CD4-positive, CD25-positive, alpha-beta regulatory T cell (primary cell): ENCODE measurements around the gene FHL5. TPM values are rescaled to one million over a fixed set of nuclear protein-coding genes. Genes with fewer than 3 reads are reported as not detected.

ENCODE experiments used
- ATAC-seq, 2 donors: fragments of 150-1000 bp; cut with Tn5 transposase; one replicate each; pipeline ENCODE4 v1.10.0; 2021; ENCODE audit warnings: low read depth in 2 of 2, moderate number of reproducible peaks in 2 of 2, moderate library complexity in 1 of 2
- DNase-seq, 3 donors: peaks; one replicate each; pipeline versions ENCODE4 v3.0.0 to v3.0.0-alpha.2; 2012 to 2022; ENCODE audit warnings: mixed read lengths in 1 of 3
- H3K27ac ChIP-seq: one replicate; pipeline ENCODE4 v1.7.0; 2013; ENCODE audit warnings: mild to moderate bottlenecking, low read length; ENCODE audit not compliant: insufficient read depth, poor library complexity, severe bottlenecking
- H3K27me3 ChIP-seq: one replicate; pipeline ENCODE4 v1.7.0; 2013; ENCODE audit warnings: low read length; ENCODE audit not compliant: control insufficient read depth, insufficient read depth
- H3K36me3 ChIP-seq: one replicate; pipeline ENCODE4 v1.7.0; 2013; ENCODE audit warnings: mild to moderate bottlenecking, low read length, moderate library complexity; ENCODE audit not compliant: control insufficient read depth, insufficient read depth
- H3K4me1 ChIP-seq: 2 replicates; pipeline ENCODE4 v1.7.0; 2013; ENCODE audit warnings: mild to moderate bottlenecking, low read length; ENCODE audit not compliant: insufficient read depth, control insufficient read depth, poor library complexity, severe bottlenecking
- H3K4me3 ChIP-seq: one replicate; pipeline ENCODE4 v1.7.0; 2013; ENCODE audit warnings: low read depth, mild to moderate bottlenecking, low read length, moderate library complexity
- H3K9me3 ChIP-seq, 2 experiments: 1 replicate in 1 of 2; 2 replicates in 1 of 2; pipeline ENCODE4 v1.7.0; 2013; ENCODE audit warnings: low read length in 2 of 2, mild to moderate bottlenecking in 1 of 2, moderate library complexity in 1 of 2; ENCODE audit not compliant: control insufficient read depth in 2 of 2
- H3K27ac Mint-ChIP-seq, 3 donors: one replicate each; pipeline ENCODE4 v1.8.0; 2020 to 2022; ENCODE audit warnings: mild to moderate bottlenecking in 3 of 3, mixed read lengths in 3 of 3, moderate library complexity in 2 of 3
- H3K27me3 Mint-ChIP-seq: one replicate; pipeline ENCODE4 v1.8.0; 2022; ENCODE audit warnings: mild to moderate bottlenecking, mixed read lengths
- H3K36me3 Mint-ChIP-seq: one replicate; pipeline ENCODE4 v1.8.0; 2020; ENCODE audit warnings: mixed read lengths
- H3K4me1 Mint-ChIP-seq, 4 donors: one replicate each; pipeline ENCODE4 v1.8.0; 2020 to 2022; ENCODE audit warnings: mixed read lengths in 4 of 4, mild to moderate bottlenecking in 1 of 4
- H3K4me3 Mint-ChIP-seq, 4 donors: one replicate each; pipeline ENCODE4 v1.8.0; 2020 to 2022; ENCODE audit warnings: mild to moderate bottlenecking in 4 of 4, mixed read lengths in 4 of 4, moderate library complexity in 3 of 4
- H3K9me3 Mint-ChIP-seq, 7 donors: one replicate each; pipeline ENCODE4 v1.8.0; 2020 to 2022; ENCODE audit warnings: mixed read lengths in 7 of 7, mild to moderate bottlenecking in 3 of 7, moderate library complexity in 2 of 7
- polyA plus RNA-seq, 4 donors: library from polyadenylated mRNA; unstranded; fragments of 300-500 nt; fragmentation: Illumina TruSeq; gene quantifications; one replicate each; pipeline ENCODE4 v1.2.3, GENCODE V29; 2021
- total RNA-seq: library from RNA; stranded (reverse); gene quantifications from one replicate; pipeline ENCODE4 v1.2.3, GENCODE V29; 2022

Gene FHL5
- total and polyA plus RNA-seq, 5 donors from 2014 or later = not detected

DNA sequence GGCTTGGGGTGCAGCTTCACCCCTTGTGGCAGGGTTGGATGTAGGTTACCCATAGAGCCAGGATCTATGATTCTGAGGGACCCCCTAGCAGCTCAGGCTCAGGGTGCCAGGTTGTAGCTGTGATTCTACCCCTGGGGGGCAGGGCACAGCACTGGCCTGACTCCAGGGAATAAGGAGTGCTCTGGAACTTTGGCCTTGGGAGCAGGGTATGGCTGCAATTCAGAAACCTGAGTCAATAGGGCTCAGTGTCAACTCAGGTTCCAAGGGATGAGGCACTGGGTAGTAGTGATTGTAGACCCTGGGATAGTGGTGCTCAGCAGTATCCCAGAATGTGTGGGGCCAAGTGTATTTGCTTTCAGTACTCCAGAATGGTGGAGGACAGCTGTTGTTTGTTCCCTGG, 8.6 kb downstream of the FHL5 start:
- DNase-seq = no peak

GRCh38 chr6:96575359-96575758, 12.4 kb downstream of the FHL5 start:
- Histone ChIP-seq H3K27ac (no peak overlapping the region), H3K9me3 (peaks cover 10 to 14% of the 10 kb centered on the region in 2 experiments), H3K4me1 (no peaks in the 10 kb centered on the region), H3K36me3 (no peaks in the 10 kb centered on the region), H3K27me3 (no peaks in the 10 kb centered on the region), H3K4me3 (no peak overlapping the region)
- H3K9me3 Mint-ChIP-seq = peaks cover 0 to 14% (median 7%) of the 10 kb centered on the region in 7 donors
- H3K27ac Mint-ChIP-seq = no peak overlapping the region
- H3K27me3 Mint-ChIP-seq = peaks cover 5% of the 10 kb centered on the region
- H3K36me3 Mint-ChIP-seq = no peaks in the 10 kb centered on the region
- ATAC-seq = no peak
- no peaks in the 10 kb centered on the region for H3K4me1 Mint-ChIP-seq
- H3K4me3 Mint-ChIP-seq = no peak overlapping the region
- no peak for DNase-seq

More for the DNA sequence above, 8.6 kb downstream of the FHL5 start:
- H3K27ac ChIP-seq = no peak overlapping the region
- H3K36me3 Mint-ChIP-seq = no peaks in the 10 kb centered on the region
- peaks cover 3% of the 10 kb centered on the region for H3K27me3 ChIP-seq
- peaks cover 0 to 26% (median 18%) of the 10 kb centered on the region in 7 donors for H3K9me3 Mint-ChIP-seq
- H3K27me3 Mint-ChIP-seq = peaks cover 9% of the 10 kb centered on the region
- ATAC-seq = no peak
- peaks cover 21 to 23% of the 10 kb centered on the region in 2 experiments for H3K9me3 ChIP-seq
- no peaks in the 10 kb centered on the region for H3K4me1 ChIP-seq
- no peak overlapping the region for H3K27ac Mint-ChIP-seq
- no peak overlapping the region for H3K4me3 ChIP-seq
- no peaks in the 10 kb centered on the region for H3K36me3 ChIP-seq
- no peak overlapping the region for H3K4me3 Mint-ChIP-seq
- no peaks in the 10 kb centered on the region for H3K4me1 Mint-ChIP-seq

DNA sequence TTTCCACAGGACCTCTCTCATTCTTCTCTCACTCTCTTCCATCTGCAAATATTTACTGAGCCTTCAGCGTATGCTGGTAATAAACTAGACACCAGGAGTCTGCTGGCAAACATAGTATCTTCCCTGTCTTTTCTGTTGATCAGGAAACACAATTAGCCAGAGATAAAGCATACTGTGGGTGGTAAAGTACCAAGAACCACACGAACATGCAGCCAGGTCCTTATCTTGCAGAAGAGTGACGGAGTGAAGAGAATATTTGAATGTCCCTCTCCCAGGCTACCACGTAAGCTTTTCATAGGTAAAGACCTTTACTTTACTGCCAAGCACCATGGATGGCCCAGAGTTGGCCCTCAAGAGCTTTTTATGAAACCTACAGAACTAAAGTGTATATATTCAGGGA, 13.3 kb downstream of the FHL5 start:
- H3K4me1 ChIP-seq = no peaks in the 10 kb centered on the region
- DNase-seq (no peak), ATAC-seq (no peak)
- peaks cover 2 to 9% of the 10 kb centered on the region in 2 experiments for H3K9me3 ChIP-seq
- no peaks in the 10 kb centered on the region for H3K36me3 ChIP-seq
- Mint-ChIP-seq H3K27me3 (peaks cover 5% of the 10 kb centered on the region), H3K9me3 (peaks cover 0 to 10% (median 0%) of the 10 kb centered on the region in 7 donors), H3K27ac (no peak overlapping the region), H3K36me3 (no peaks in the 10 kb centered on the region), H3K4me1 (no peaks in the 10 kb centered on the region), H3K4me3 (no peak overlapping the region)
- no peak overlapping the region for H3K4me3 ChIP-seq
- no peak overlapping the region for H3K27ac ChIP-seq
- H3K27me3 ChIP-seq = no peaks in the 10 kb centered on the region

DNA sequence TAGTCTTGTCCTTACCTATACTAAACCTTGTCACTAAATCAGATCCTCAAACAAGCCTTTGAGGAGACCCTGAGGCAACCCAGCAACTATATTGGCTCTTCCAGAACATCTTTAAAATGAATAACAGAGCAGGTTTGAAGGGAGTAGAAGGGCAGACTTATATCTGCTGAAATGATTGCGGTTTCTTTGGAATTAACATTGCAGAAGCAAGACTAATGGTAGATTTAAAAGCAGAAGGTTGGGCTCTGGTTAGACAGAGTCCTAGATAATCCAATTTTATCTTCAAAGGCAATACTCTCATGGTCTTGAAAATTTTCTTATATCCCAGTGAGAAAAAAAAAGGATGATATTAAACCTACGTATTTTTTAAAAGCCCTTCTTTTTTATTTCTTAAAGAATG, 19.1 kb downstream of the FHL5 start:
- no peaks in the 10 kb centered on the region for H3K36me3 Mint-ChIP-seq
- no peaks in the 10 kb centered on the region for H3K4me1 Mint-ChIP-seq
- no peak overlapping the region for H3K27ac Mint-ChIP-seq
- no peak for DNase-seq
- peaks cover 5% of the 10 kb centered on the region for H3K27me3 ChIP-seq
- peaks cover 10% of the 10 kb centered on the region for H3K27me3 Mint-ChIP-seq
- no peaks in the 10 kb centered on the region for H3K4me1 ChIP-seq
- no peaks in the 10 kb centered on the region for H3K36me3 ChIP-seq
- H3K4me3 Mint-ChIP-seq = no peak overlapping the region
- H3K4me3 ChIP-seq = no peak overlapping the region
- H3K9me3 Mint-ChIP-seq = no peaks in the 10 kb centered on the region
- no peaks in the 10 kb centered on the region for H3K9me3 ChIP-seq
- no peak overlapping the region for H3K27ac ChIP-seq
- ATAC-seq = no peak

DNA sequence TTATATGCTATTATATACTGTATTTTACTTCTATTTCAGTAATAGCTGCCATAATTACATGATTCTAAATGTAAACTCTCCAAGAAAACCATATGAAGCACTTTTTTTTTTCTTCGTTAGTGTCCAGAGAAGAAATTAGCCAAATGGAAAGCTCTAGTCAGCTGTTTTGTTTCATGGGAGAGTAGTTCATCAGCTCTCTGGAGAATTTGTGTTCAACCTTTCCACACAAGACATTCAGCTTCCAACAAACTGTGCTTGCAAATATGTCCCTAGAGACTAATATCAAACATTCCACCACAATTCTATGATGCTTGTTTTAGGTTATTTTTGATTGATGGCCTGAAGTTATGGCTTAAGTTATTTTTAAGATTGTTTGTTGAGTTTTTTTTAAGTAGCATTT, 19.5 kb downstream of the FHL5 start:
- no peak for ATAC-seq
- H3K27ac ChIP-seq = no peak overlapping the region
- DNase-seq = no peak
- H3K27me3 ChIP-seq = peaks cover 5% of the 10 kb centered on the region
- no peak overlapping the region for H3K4me3 ChIP-seq
- H3K9me3 Mint-ChIP-seq = no peaks in the 10 kb centered on the region
- H3K36me3 Mint-ChIP-seq = no peaks in the 10 kb centered on the region
- no peak overlapping the region for H3K27ac Mint-ChIP-seq
- no peaks in the 10 kb centered on the region for H3K36me3 ChIP-seq
- peaks cover 10% of the 10 kb centered on the region for H3K27me3 Mint-ChIP-seq
- no peaks in the 10 kb centered on the region for H3K4me1 Mint-ChIP-seq
- no peak overlapping the region for H3K4me3 Mint-ChIP-seq
- H3K9me3 ChIP-seq = no peaks in the 10 kb centered on the region
- no peaks in the 10 kb centered on the region for H3K4me1 ChIP-seq

DNA sequence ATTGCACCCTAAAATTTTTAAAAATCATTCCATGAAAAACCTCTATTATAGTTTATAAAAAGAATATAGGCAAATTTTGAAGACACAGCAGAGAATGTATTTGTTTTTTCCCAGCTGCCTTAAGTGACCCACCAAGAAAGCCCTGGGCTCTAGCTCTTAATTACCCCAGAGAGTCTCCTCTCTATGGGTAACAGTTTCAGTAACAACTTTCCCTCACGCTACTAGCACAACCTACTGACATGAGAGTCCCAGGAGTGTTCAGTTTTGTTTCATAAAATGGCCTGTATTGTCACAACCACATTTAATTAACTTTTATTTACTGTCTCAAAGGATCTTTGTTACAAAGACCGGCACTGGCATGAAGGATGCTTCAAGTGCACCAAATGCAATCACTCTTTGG, 41.5 kb downstream of the FHL5 start:
- H3K27me3 Mint-ChIP-seq = no peaks in the 10 kb centered on the region
- no peak overlapping the region for H3K4me3 Mint-ChIP-seq
- H3K27ac ChIP-seq = no peak overlapping the region
- H3K4me1 ChIP-seq = no peaks in the 10 kb centered on the region
- H3K4me1 Mint-ChIP-seq = no peaks in the 10 kb centered on the region
- no peaks in the 10 kb centered on the region for H3K36me3 ChIP-seq
- H3K27me3 ChIP-seq = peaks cover 2% of the 10 kb centered on the region
- H3K36me3 Mint-ChIP-seq = no peaks in the 10 kb centered on the region
- no peak overlapping the region for H3K27ac Mint-ChIP-seq
- H3K9me3 Mint-ChIP-seq = no peaks in the 10 kb centered on the region
- no peaks in the 10 kb centered on the region for H3K9me3 ChIP-seq
- no peak for ATAC-seq
- no peak for DNase-seq
- H3K4me3 ChIP-seq = no peak overlapping the region

DNA sequence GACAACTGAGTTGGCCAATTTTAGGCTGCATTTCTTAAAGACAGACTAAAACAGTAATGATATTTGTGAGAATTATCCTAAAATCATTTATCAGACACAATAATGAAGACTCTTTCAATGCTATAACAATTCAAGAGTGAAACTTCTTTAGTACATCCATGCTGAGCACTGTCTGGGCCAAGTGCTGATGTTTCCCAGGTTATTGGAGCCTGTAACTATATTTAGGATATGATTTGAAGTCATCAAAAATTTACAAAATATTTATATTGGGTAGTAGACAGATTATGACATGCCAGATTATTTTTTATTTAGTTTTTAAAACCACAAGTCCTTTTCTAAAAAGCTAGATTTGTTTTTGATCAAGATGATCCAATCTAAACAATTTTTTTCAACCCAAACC, 45.1 kb downstream of the FHL5 start:
- Histone ChIP-seq H3K9me3 (no peaks in the 10 kb centered on the region), H3K27ac (no peak overlapping the region), H3K4me1 (no peaks in the 10 kb centered on the region), H3K4me3 (no peak overlapping the region), H3K36me3 (no peaks in the 10 kb centered on the region), H3K27me3 (peaks cover 2% of the 10 kb centered on the region)
- ATAC-seq = no peak
- Mint-ChIP-seq H3K9me3 (no peaks in the 10 kb centered on the region), H3K27me3 (peaks cover 9% of the 10 kb centered on the region), H3K36me3 (no peaks in the 10 kb centered on the region), H3K4me1 (no peaks in the 10 kb centered on the region), H3K4me3 (no peak overlapping the region), H3K27ac (no peak overlapping the region)
- DNase-seq = no peak

GRCh38 chr6:96610019-96610418, 47.1 kb downstream of the FHL5 start:
- no peaks in the 10 kb centered on the region for H3K9me3 ChIP-seq
- H3K4me3 ChIP-seq = no peak overlapping the region
- H3K4me1 Mint-ChIP-seq = no peaks in the 10 kb centered on the region
- H3K27ac Mint-ChIP-seq = no peak overlapping the region
- DNase-seq (no peak), ATAC-seq (no peak)
- H3K36me3 ChIP-seq = no peaks in the 10 kb centered on the region
- no peak overlapping the region for H3K27ac ChIP-seq
- H3K9me3 Mint-ChIP-seq = no peaks in the 10 kb centered on the region
- H3K27me3 ChIP-seq = peaks cover 2% of the 10 kb centered on the region
- no peaks in the 10 kb centered on the region for H3K4me1 ChIP-seq
- H3K36me3 Mint-ChIP-seq = no peaks in the 10 kb centered on the region
- H3K27me3 Mint-ChIP-seq = peaks cover 14% of the 10 kb centered on the region
- H3K4me3 Mint-ChIP-seq = no peak overlapping the region
